Esophagus muscularis mucosa (tissue), 4 donors: ENCODE data around the gene ATP4B. TPM values are rescaled to one million over a fixed set of nuclear protein-coding genes. Genes with fewer than 3 reads are reported as not detected.

Experiments
- DNase-seq: peaks from one replicate; pipeline ENCODE4 v3.0.0-alpha.2; 2017; ENCODE audit errors: extremely low spot score
- H3K27ac ChIP-seq, 4 donors: fragments of 200-600 bp; sonication (generic); replicated peaks in 1 of 4; 1 replicate in 3 of 4; 2 replicates in 1 of 4; pipeline ENCODE4 v1.5.1; 2016 to 2019; ENCODE audit warnings: mild to moderate bottlenecking in 1 of 4
- H3K27me3 ChIP-seq, 4 donors: fragments of 200-600 bp; sonication (generic); one replicate each; pipeline versions ENCODE4 v1.5.1 to v1.6.0; 2016 to 2019
- H3K36me3 ChIP-seq, 4 donors: fragments of 200-600 bp; sonication (generic); one replicate each; pipeline ENCODE4 v1.5.1; 2016 to 2019
- H3K4me1 ChIP-seq, 4 donors: fragments of 200-600 bp; sonication (generic); one replicate each; pipeline ENCODE4 v1.5.1; 2016 to 2019
- H3K4me3 ChIP-seq, 4 donors: fragments of 200-600 bp; sonication (generic); 1 replicate in 2 of 4; 2 replicates in 2 of 4; pipeline ENCODE4 v1.5.1; 2016 to 2019; ENCODE audit warnings: mild to moderate bottlenecking in 4 of 4, moderate library complexity in 1 of 4
- H3K9me3 ChIP-seq, 4 donors: fragments of 200-600 bp; sonication (generic); 1 replicate in 3 of 4; 2 replicates in 1 of 4; pipeline ENCODE4 v1.5.1; 2016 to 2019
- EP300 ChIP-seq: sonication (generic); formaldehyde crosslinking; IDR thresholded peaks from one replicate; pipeline ENCODE4 v1.6.1; 2017; ENCODE audit warnings: antibody characterized with exemption
- POLR2A ChIP-seq: fragments of 450-650 bp; IDR thresholded peaks from one replicate; pipeline ENCODE4 v1.6.1; 2017; ENCODE audit warnings: antibody characterized with exemption, moderate library complexity, mild to moderate bottlenecking, low read depth
- POLR2AphosphoS5 ChIP-seq, 2 donors: sonication (generic); formaldehyde crosslinking; IDR thresholded peaks; one replicate each; pipeline ENCODE4 v1.6.1; 2017; ENCODE audit warnings: antibody characterized with exemption in 2 of 2
- WGBS: methylation state at CpG from one replicate; pipeline ENCODE4 v1.1.5; 2018; 5-methylcytosine and 5-hydroxymethylcytosine counted together
- intact Hi-C: fragments of 100-400 bp; cut with DNase I; formaldehyde crosslinking; loops from one replicate; pipeline ENCODE4 v1.15.1; 2023
- total RNA-seq, 4 donors: library from RNA; depleted of rRNA; stranded (reverse); fragments of >200 nt; gene quantifications; one replicate each; pipeline versions ENCODE4 v1.1.0 to v1.2.1, GENCODE V29; 2016
- TF ChIP-seq, protein P1 (sequence below), 3 experiments: fragments of 200-600 bp in 2 of 3; fragments of 450-650 bp in 1 of 3; sonication (generic) in 2 of 3; IDR thresholded peaks; one replicate each; pipeline ENCODE4 v1.5.1; 2017 to 2019; ENCODE audit warnings: antibody characterized with exemption in 3 of 3, mild to moderate bottlenecking in 2 of 3, moderate library complexity in 1 of 3

ATP4B gene
- total RNA-seq, 4 donors from 2014 or later, result not detected

DNA sequence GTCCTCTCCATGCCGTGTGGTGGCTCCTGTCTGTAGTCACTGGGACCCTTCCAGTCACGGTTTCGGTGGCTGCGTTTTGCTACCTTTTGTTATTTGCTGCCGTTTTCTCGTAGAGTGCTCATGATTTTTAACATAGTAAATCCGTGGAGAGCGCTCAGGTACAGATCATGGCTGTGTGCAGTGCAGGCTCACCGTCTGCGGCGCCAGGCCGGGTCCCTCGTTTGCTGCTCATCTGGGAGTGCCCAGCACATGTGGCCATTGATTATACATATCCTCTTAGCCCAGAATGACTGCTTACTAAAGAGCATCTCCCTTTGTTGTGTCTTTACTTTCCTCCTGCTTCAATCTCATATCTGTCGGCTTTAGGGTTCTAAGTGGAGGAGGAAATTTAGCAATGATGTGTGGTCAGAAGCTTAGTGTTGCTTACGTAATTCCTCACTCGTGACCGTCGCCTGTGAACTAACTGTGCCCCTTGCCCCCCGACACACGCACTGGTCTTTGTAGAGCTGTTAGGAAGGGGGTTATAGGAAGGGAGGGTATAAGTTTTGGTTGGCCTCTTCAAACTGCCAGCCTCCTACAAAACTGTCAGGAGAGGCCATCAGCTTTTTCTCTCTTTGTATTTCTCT, 41.6 kb downstream of the ATP4B start:
- TF ChIP-seq POLR2AphosphoS5 (IDR thresholded peaks at IDR 0.05) (no peak), POLR2A (no peak), EP300 (no peak)
- TF ChIP-seq, protein P1, sequence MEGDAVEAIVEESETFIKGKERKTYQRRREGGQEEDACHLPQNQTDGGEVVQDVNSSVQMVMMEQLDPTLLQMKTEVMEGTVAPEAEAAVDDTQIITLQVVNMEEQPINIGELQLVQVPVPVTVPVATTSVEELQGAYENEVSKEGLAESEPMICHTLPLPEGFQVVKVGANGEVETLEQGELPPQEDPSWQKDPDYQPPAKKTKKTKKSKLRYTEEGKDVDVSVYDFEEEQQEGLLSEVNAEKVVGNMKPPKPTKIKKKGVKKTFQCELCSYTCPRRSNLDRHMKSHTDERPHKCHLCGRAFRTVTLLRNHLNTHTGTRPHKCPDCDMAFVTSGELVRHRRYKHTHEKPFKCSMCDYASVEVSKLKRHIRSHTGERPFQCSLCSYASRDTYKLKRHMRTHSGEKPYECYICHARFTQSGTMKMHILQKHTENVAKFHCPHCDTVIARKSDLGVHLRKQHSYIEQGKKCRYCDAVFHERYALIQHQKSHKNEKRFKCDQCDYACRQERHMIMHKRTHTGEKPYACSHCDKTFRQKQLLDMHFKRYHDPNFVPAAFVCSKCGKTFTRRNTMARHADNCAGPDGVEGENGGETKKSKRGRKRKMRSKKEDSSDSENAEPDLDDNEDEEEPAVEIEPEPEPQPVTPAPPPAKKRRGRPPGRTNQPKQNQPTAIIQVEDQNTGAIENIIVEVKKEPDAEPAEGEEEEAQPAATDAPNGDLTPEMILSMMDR (IDR thresholded peaks at IDR 0.05), result no peak
- Histone ChIP-seq H3K27me3 (no peaks in the 10 kb centered on the region), H3K27ac (no peak overlapping the region), H3K4me1 (peaks cover 0 to 7% (median 0%) of the 10 kb centered on the region in 4 donors), H3K4me3 (no peak overlapping the region), H3K9me3 (no peaks in the 10 kb centered on the region), H3K36me3 (peaks cover 0 to 27% (median 15%) of the 10 kb centered on the region in 4 donors)
- intact Hi-C loops, result no loop called here
- WGBS, result 86% methylated on average over 20 of the region's 20 CpGs
- DNase-seq, result no peak

DNA sequence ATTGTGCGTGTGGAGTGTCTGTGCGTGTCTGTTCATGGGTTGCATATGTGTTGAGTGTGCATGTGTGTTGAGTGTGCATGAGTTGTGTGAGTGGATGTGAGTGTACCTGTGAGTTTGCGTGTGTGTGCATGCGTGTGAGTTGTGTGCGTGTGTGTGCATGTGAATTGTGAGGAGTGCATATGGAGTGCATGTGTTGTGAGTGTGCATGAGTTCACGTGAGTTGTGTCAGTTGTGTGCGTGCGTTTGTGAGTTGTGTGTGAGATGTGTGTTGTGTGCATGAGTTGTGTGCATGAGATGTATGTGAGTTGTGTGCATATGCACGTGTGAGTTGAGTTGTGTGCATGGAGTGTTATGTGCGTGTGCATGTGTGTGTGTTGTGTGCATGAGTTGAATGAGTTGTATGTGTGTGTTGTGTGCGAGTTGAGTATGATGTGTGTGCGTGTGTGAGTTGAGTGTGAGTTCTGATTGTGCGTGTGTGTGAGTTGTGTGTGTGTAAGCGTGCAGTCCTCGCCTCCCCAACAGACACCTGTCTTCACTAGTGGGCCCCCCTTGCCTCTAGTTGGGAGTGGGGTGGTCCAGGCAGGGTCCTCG, 44.1 kb downstream of the ATP4B start:
- Histone ChIP-seq H3K4me1 (peaks cover 0 to 7% (median 0%) of the 10 kb centered on the region in 4 donors), H3K27ac (no peak overlapping the region), H3K27me3 (no peaks in the 10 kb centered on the region), H3K36me3 (peaks cover 0 to 39% (median 22%) of the 10 kb centered on the region in 4 donors), H3K4me3 (no peak overlapping the region), H3K9me3 (no peaks in the 10 kb centered on the region)
- no peak for DNase-seq
- intact Hi-C loops, result no loop called here
- WGBS, result 93% methylated on average over 16 of the region's 16 CpGs
- TF ChIP-seq POLR2AphosphoS5 (IDR thresholded peaks at IDR 0.05) (no peak), POLR2A (no peak)
- TF ChIP-seq, protein P1 (IDR thresholded peaks at IDR 0.05), result no peak

DNA sequence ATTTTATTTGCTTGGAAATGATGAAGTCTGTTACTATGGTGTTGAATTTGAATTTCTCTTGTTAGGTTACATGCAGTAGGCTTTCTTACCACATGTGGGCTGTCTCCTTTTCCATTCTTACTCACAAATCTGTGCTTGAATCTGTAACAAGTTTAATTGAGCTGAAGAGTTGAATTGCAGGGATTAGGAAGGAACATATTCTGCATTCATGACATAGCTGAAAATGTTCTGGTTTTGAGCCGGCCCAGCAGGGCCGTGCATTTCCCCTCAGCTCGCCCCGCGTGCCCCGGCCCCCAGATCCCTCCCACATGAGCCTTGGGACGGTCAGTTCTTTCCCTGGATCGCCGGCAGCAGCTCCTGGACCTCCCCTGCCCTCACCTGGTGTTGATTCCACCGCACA, 45.4 kb downstream of the ATP4B start:
- DNase-seq, result no peak
- Histone ChIP-seq H3K4me1 (peaks cover 0 to 7% (median 0%) of the 10 kb centered on the region in 4 donors), H3K9me3 (no peaks in the 10 kb centered on the region), H3K27me3 (no peaks in the 10 kb centered on the region), H3K36me3 (peaks cover 0 to 47% (median 22%) of the 10 kb centered on the region in 4 donors), H3K4me3 (no peak overlapping the region), H3K27ac (no peak overlapping the region)
- TF ChIP-seq POLR2AphosphoS5 (IDR thresholded peaks at IDR 0.05) (no peak), EP300 (no peak), POLR2A (no peak)
- TF ChIP-seq, protein P1 (IDR thresholded peaks at IDR 0.05), result no peak
- intact Hi-C loops, result no loop called here
- WGBS, result 92% methylated on average over 10 of the region's 10 CpGs

DNA sequence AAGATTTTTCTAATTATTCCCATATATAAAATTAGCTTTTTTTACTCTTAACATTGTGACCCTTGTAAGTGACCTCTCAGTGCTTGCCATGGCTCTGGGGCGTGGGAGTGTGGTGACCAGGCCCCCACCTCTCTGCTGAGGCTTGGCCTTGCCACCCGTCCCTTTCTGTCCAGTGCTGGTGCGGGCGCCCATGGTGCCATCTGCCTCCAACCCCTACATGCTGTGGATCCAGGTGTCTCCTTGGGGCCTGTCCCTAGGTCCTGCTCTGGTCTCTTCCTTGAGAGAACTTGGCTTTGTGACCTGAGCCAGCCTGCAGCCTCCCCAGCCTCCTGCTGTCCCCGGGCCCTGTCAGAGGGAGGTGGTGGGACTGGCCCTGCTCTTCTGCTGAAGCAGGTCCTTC, 46.0 kb downstream of the ATP4B start:
- H3K36me3 ChIP-seq, result peaks cover 0 to 52% (median 22%) of the 10 kb centered on the region in 4 donors
- H3K27ac ChIP-seq, result no peak overlapping the region
- no peak for DNase-seq
- no peak overlapping the region for H3K4me3 ChIP-seq
- intact Hi-C loops, result no loop called here
- no peaks in the 10 kb centered on the region for H3K27me3 ChIP-seq
- 95% methylated on average over 5 of the region's 5 CpGs for WGBS
- H3K4me1 ChIP-seq, result peaks cover 0 to 1% (median 0%) of the 10 kb centered on the region in 4 donors
- TF ChIP-seq EP300 (no peak), POLR2AphosphoS5 (IDR thresholded peaks at IDR 0.05) (no peak), POLR2A (no peak)
- TF ChIP-seq, protein P1 (IDR thresholded peaks at IDR 0.05), result no peak
- H3K9me3 ChIP-seq, result no peaks in the 10 kb centered on the region
